ENCODE data around the gene OGFOD2.

The OGFOD2 gene

GRCh38 chr12:123027726-123028445, 52.8 kb downstream of the OGFOD2 start:
- TF ChIP-seq CTCF (IDR thresholded peaks at IDR 0.05; ENCODE audit: insufficient read depth, low read length, poor library complexity, severe bottlenecking), result no peak
- Histone ChIP-seq H3K4me3 (replicated peaks; ENCODE audit: low read depth, low read length) (no peak overlapping the region), H3K36me3 (ENCODE audit: control insufficient read depth, insufficient read depth, low read length) (no peaks in the 10 kb centered on the region), H3K27me3 (replicated peaks; ENCODE audit: control insufficient read depth, insufficient read depth, low read length) (no peaks in the 10 kb centered on the region; the same call in 1 of the 2 replicates)
- DNase-seq (ENCODE audit: extremely low read depth, insufficient read length), result no peak

GRCh38 chr12:123028475-123028874, 53.4 kb downstream of the OGFOD2 start:
- no peaks in the 10 kb centered on the region; the same call in 1 of the 2 replicates for H3K27me3 ChIP-seq (replicated peaks; ENCODE audit: control insufficient read depth, insufficient read depth, low read length)
- H3K4me3 ChIP-seq (replicated peaks; ENCODE audit: low read depth, low read length), result no peak overlapping the region
- TF ChIP-seq CTCF (IDR thresholded peaks at IDR 0.05; ENCODE audit: insufficient read depth, low read length, poor library complexity, severe bottlenecking), result no peak
- H3K36me3 ChIP-seq (ENCODE audit: control insufficient read depth, insufficient read depth, low read length), result no peaks in the 10 kb centered on the region
- DNase-seq (ENCODE audit: extremely low read depth, insufficient read length), result no peak

- no peaks in the 10 kb centered on the region; the same call in 1 of the 2 replicates for H3K27me3 ChIP-seq (replicated peaks; ENCODE audit: control insufficient read depth, insufficient read depth, low read length)
- DNase-seq (ENCODE audit: extremely low read depth, insufficient read length), result no peak
- TF ChIP-seq CTCF (IDR thresholded peaks at IDR 0.05; ENCODE audit: insufficient read depth, low read length, poor library complexity, severe bottlenecking), result no peak
- H3K4me3 ChIP-seq (replicated peaks; ENCODE audit: low read depth, low read length), result no peak overlapping the region
- H3K36me3 ChIP-seq (ENCODE audit: control insufficient read depth, insufficient read depth, low read length), result no peaks in the 10 kb centered on the region
These were observed 54.5 kb downstream of the OGFOD2 start for GRCh38 chr12:123029550-123029949.

All from GM06990 (cell line).